Nephron (organoid): ENCODE results near the gene OSBPL10.

Experiments
- H3K27ac Mint-ChIP-seq, 3 experiments: 2 replicates each; pipeline ENCODE4 v1.8.0; 2020; ENCODE audit warnings: mixed read lengths in 3 of 3, mild to moderate bottlenecking in 2 of 3, moderate library complexity in 1 of 3
- H3K27me3 Mint-ChIP-seq: 2 replicates; pipeline ENCODE4 v1.8.0; 2021; ENCODE audit warnings: low read depth, mild to moderate bottlenecking, moderate library complexity, mixed read lengths
- H3K36me3 Mint-ChIP-seq: 2 replicates; pipeline ENCODE4 v1.8.0; 2020; ENCODE audit warnings: low read depth, mixed read lengths
- H3K4me1 Mint-ChIP-seq: 2 replicates; pipeline ENCODE4 v1.8.0; 2020; ENCODE audit warnings: mixed read lengths
- H3K4me3 Mint-ChIP-seq, 3 experiments: 2 replicates each; pipeline ENCODE4 v1.8.0; 2020; ENCODE audit warnings: mild to moderate bottlenecking in 3 of 3, mixed read lengths in 3 of 3, moderate library complexity in 2 of 3
- H3K9me3 Mint-ChIP-seq: 2 replicates; pipeline ENCODE4 v1.8.0; 2020; ENCODE audit warnings: mixed read lengths
- TF ChIP-seq, protein P1 (sequence below), 3 experiments: fragments of 200-600 bp; sonication (generic); IDR thresholded peaks; one replicate each; pipeline ENCODE4 v1.5.0; 2021; ENCODE audit warnings: antibody characterized with exemption in 3 of 3; ENCODE audit not compliant: unreplicated experiment in 3 of 3

Gene OSBPL10

DNA sequence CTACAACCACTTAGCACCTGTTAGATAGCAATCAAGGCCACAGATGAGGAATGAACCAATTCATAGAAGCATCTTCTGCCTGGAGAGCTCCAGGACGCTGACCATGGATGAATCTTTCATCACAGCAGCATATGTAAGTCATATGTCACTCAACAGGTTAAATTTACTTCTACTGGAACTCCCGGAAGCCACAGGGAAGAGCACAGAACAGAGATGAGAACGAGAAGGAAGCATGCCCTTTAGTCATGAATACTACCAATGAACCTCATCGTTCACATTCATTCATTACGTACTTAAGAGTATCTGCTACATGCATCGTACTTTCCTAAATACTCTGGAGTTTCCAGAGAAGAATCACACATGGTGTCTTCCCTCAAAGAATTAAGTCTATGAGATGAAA, 255.5 kb downstream of the OSBPL10 start:
- H3K4me1 Mint-ChIP-seq = peaks cover 16% of the 10 kb centered on the region
- H3K27ac Mint-ChIP-seq = no peak overlapping the region
- H3K27me3 Mint-ChIP-seq = no peaks in the 10 kb centered on the region
- TF ChIP-seq, protein P1, sequence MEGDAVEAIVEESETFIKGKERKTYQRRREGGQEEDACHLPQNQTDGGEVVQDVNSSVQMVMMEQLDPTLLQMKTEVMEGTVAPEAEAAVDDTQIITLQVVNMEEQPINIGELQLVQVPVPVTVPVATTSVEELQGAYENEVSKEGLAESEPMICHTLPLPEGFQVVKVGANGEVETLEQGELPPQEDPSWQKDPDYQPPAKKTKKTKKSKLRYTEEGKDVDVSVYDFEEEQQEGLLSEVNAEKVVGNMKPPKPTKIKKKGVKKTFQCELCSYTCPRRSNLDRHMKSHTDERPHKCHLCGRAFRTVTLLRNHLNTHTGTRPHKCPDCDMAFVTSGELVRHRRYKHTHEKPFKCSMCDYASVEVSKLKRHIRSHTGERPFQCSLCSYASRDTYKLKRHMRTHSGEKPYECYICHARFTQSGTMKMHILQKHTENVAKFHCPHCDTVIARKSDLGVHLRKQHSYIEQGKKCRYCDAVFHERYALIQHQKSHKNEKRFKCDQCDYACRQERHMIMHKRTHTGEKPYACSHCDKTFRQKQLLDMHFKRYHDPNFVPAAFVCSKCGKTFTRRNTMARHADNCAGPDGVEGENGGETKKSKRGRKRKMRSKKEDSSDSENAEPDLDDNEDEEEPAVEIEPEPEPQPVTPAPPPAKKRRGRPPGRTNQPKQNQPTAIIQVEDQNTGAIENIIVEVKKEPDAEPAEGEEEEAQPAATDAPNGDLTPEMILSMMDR (IDR thresholded peaks at IDR 0.05; ENCODE audit: unreplicated experiment in 3 of 3) = no peak
- H3K4me3 Mint-ChIP-seq = no peak overlapping the region
- no peaks in the 10 kb centered on the region for H3K9me3 Mint-ChIP-seq
- H3K36me3 Mint-ChIP-seq = no peaks in the 10 kb centered on the region

- no peaks in the 10 kb centered on the region for H3K36me3 Mint-ChIP-seq
- H3K27ac Mint-ChIP-seq = peak overlapping the region in 1 of 3 experiments; percentile 0
- H3K4me1 Mint-ChIP-seq = peaks cover 16% of the 10 kb centered on the region
- TF ChIP-seq, protein P1 (IDR thresholded peaks at IDR 0.05; ENCODE audit: unreplicated experiment in 3 of 3) = no peak
- no peaks in the 10 kb centered on the region for H3K9me3 Mint-ChIP-seq
- no peaks in the 10 kb centered on the region for H3K27me3 Mint-ChIP-seq
- H3K4me3 Mint-ChIP-seq = no peak overlapping the region
These were observed 256.4 kb downstream of the OSBPL10 start for GRCh38 chr3:31724651-31725050.

DNA sequence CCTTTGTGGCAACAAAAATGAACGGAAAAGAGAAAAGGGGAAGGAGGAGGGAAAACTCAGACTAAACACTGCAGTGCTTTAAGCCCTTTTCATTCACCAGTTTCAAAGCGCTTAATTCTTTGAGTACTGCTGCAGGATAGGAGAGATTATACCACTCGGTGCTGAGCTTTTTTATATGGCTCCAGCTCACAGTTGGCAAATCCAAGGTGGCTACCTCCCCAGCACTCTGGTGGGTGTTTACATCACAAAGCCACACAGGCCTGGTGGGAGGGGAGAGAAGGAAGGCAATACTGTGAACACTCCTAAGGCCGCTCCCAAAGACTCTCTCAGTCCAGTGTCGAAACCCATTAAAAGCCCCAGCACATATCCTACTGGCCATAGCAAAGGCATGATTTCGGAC, 256.9 kb downstream of the OSBPL10 start:
- peaks cover 16% of the 10 kb centered on the region for H3K4me1 Mint-ChIP-seq
- no peaks in the 10 kb centered on the region for H3K9me3 Mint-ChIP-seq
- no peaks in the 10 kb centered on the region for H3K27me3 Mint-ChIP-seq
- peak overlapping the region in 1 of 3 experiments; percentile 0 for H3K27ac Mint-ChIP-seq
- no peak overlapping the region for H3K4me3 Mint-ChIP-seq
- TF ChIP-seq, protein P1 (IDR thresholded peaks at IDR 0.05; ENCODE audit: unreplicated experiment in 3 of 3) = no peak
- H3K36me3 Mint-ChIP-seq = no peaks in the 10 kb centered on the region

DNA sequence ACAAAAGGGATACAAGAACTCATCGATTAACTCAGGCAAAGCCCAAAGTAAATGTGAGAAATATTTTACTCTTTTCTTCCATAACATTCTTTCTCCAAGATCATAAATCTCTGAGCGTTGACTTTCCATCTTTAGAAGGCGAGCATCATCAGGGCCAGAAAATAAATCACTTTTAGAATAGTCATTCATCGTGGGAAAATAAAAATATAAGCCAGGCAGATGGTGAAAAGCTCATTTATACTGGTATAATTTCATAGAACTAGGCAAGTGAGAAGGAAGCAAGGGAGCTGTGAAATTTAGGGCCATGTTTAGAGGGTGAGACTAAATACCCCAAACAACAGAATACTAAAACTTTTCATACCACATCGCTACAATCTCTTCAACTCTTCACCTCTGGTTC, 257.4 kb downstream of the OSBPL10 start:
- Mint-ChIP-seq H3K4me3 (no peak overlapping the region), H3K27me3 (no peaks in the 10 kb centered on the region), H3K4me1 (peaks cover 16% of the 10 kb centered on the region)

GRCh38 chr3:31721676-31722075, 259.4 kb downstream of the OSBPL10 start:
- H3K9me3 Mint-ChIP-seq = no peaks in the 10 kb centered on the region
- no peak overlapping the region for H3K4me3 Mint-ChIP-seq
- TF ChIP-seq, protein P1 (IDR thresholded peaks at IDR 0.05; ENCODE audit: unreplicated experiment in 3 of 3) = no peak
- peaks cover 11% of the 10 kb centered on the region for H3K4me1 Mint-ChIP-seq
- H3K27ac Mint-ChIP-seq = no peak overlapping the region
- no peaks in the 10 kb centered on the region for H3K36me3 Mint-ChIP-seq
- H3K27me3 Mint-ChIP-seq = no peaks in the 10 kb centered on the region

More for the DNA sequence above, 257.4 kb downstream of the OSBPL10 start:
- no peaks in the 10 kb centered on the region for H3K9me3 Mint-ChIP-seq
- TF ChIP-seq, protein P1 (IDR thresholded peaks at IDR 0.05; ENCODE audit: unreplicated experiment in 3 of 3) = no peak
- peak overlapping the region in 1 of 3 experiments; percentile 2 for H3K27ac Mint-ChIP-seq
- H3K36me3 Mint-ChIP-seq = no peaks in the 10 kb centered on the region

DNA sequence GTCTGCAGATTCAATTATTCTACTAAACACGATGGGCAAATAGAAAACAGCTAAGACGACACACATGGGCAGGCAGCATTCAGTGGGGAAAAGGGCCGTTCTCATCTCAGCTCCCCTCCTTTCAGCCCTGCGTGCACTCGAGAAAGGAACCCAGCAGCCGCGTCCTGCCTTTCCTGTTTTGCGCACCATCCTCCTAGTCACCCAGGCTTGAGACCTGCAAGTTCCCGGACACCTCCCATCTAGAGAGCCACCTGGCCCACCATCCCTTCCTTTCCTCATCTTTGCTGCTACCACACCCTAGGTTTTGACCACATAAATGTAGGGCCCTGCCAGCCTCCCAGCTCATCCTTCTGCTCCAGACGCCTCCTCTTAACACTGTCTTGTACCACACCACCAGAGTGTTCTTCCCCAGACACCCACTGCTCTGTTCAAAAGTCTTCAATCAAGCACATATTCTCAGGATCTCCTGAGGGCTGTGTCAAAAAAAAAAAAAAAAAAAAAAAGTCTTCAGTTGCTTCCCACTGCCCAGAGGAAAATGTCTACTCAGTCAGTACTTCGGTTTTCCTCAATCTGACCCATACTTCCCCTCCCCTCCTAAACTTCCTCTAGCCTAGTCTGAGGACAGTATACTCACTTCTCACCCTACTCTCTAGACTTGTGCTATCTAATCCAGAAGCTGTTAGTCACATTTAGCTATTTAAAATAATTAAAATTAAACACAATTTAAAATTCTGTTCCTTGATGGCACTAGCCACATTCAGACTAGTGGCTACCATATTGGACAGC, 266.4 kb downstream of the OSBPL10 start:
- H3K4me1 Mint-ChIP-seq = no peaks in the 10 kb centered on the region
- peaks cover 15% of the 10 kb centered on the region for H3K36me3 Mint-ChIP-seq
- no peak overlapping the region for H3K27ac Mint-ChIP-seq
- no peak overlapping the region for H3K4me3 Mint-ChIP-seq
- peaks cover 11% of the 10 kb centered on the region for H3K27me3 Mint-ChIP-seq
- TF ChIP-seq, protein P1 (IDR thresholded peaks at IDR 0.05; ENCODE audit: unreplicated experiment in 3 of 3) = no peak
- peaks cover 17% of the 10 kb centered on the region for H3K9me3 Mint-ChIP-seq
